CD4-positive, alpha-beta T cell (primary cell): ENCODE results near the gene ANKRD33B. TPM values are rescaled to one million over a fixed set of nuclear protein-coding genes. Genes with fewer than 3 reads are reported as not detected.

Experiments used
- ATAC-seq: fragments of 200-7000 bp; cut with Tn5 transposase; one replicate; pipeline ENCODE4 v1.10.0; 2022; ENCODE audit warnings: mild to moderate bottlenecking; ENCODE audit not compliant: poor library complexity
- CTCF ChIA-PET: fragments of 350-600 bp; sonication (Branson Sonifier 250); formaldehyde crosslinking; loops from one replicate; lab custom pipeline; 2021; ENCODE audit warnings: antibody characterized with exemption, inconsistent platforms; lab: Charles Lee
- POLR2A ChIA-PET: fragments of 350-600 bp; sonication (Branson Sonifier 250); formaldehyde crosslinking; loops from one replicate; lab custom pipeline; 2021; ENCODE audit warnings: antibody characterized with exemption, inconsistent platforms; lab: Charles Lee
- DNase-seq, 14 experiments: peaks; one replicate each; pipeline ENCODE4 v3.0.0-alpha.2; 2013 to 2020; ENCODE audit warnings: mixed read lengths in 2 of 14
- H3K27ac ChIP-seq, 2 donors: one replicate each; pipeline versions ENCODE4 v1.5.1 to v1.7.0; 2013; ENCODE audit warnings: low read length in 2 of 2, low read depth in 1 of 2, mild to moderate bottlenecking in 1 of 2
- H3K27me3 ChIP-seq, 2 experiments: 1 replicate in 1 of 2; 2 replicates in 1 of 2; pipeline versions ENCODE4 v1.6.1 to v1.7.0; 2013; ENCODE audit warnings: low read length in 2 of 2, control low read depth in 1 of 2, mild to moderate bottlenecking in 1 of 2, moderate library complexity in 1 of 2; ENCODE audit not compliant: insufficient read depth in 2 of 2, control insufficient read depth in 1 of 2
- H3K36me3 ChIP-seq: one replicate; pipeline ENCODE4 v1.6.1; 2013; ENCODE audit warnings: low read length, control low read depth; ENCODE audit not compliant: insufficient read depth
- H3K4me1 ChIP-seq: one replicate; pipeline ENCODE4 v1.6.1; 2013; ENCODE audit warnings: low read length, control low read depth; ENCODE audit not compliant: insufficient read depth
- H3K4me3 ChIP-seq: one replicate; pipeline ENCODE4 v1.5.1; 2013; ENCODE audit warnings: mild to moderate bottlenecking, low read length, moderate library complexity
- H3K9me3 ChIP-seq, 2 experiments: 1 replicate in 1 of 2; 2 replicates in 1 of 2; pipeline versions ENCODE4 v1.6.1 to v1.7.0; 2013; ENCODE audit warnings: low read length in 2 of 2, mild to moderate bottlenecking in 2 of 2, control low read depth in 1 of 2, moderate library complexity in 1 of 2; ENCODE audit not compliant: control insufficient read depth in 1 of 2, insufficient read depth in 1 of 2
- H3K27ac Mint-ChIP-seq: one replicate; pipeline ENCODE4 v1.8.0; 2020; ENCODE audit warnings: mixed read lengths
- H3K27me3 Mint-ChIP-seq: one replicate; pipeline ENCODE4 v1.8.0; 2021; ENCODE audit warnings: mixed read lengths
- H3K36me3 Mint-ChIP-seq: one replicate; pipeline ENCODE4 v1.8.0; 2021; ENCODE audit warnings: low read depth, mixed read lengths
- H3K4me1 Mint-ChIP-seq: one replicate; pipeline ENCODE4 v1.8.0; 2021; ENCODE audit warnings: low read depth, mixed read lengths
- H3K4me3 Mint-ChIP-seq: one replicate; pipeline ENCODE4 v1.8.0; 2020; ENCODE audit warnings: mild to moderate bottlenecking, mixed read lengths
- H3K9me3 Mint-ChIP-seq: one replicate; pipeline ENCODE4 v1.8.0; 2020; ENCODE audit warnings: mixed read lengths
- intact Hi-C, 2 experiments: fragments of 100-400 bp; cut with DNase I in 1 of 2; cut with micrococcal nuclease in 1 of 2; formaldehyde crosslinking; loops; one replicate each; pipeline versions ENCODE4 v1.15.1 to v1.9.0; 2023 to 2025; cut with DNase I, micrococcal nuclease
- total RNA-seq, 174 experiments: library from RNA in 2 of 174; stranded (reverse) in 2 of 174; gene quantifications; one replicate each; pipeline ENCODE4 v1.2.3 and lab custom pipeline; 2021 to 2026
- TF ChIP-seq, protein P1 (sequence below): fragments of 200-600 bp; IDR thresholded peaks from one replicate; pipeline ENCODE4 v1.8.0; 2022; ENCODE audit warnings: antibody characterized with exemption, mild to moderate bottlenecking

ANKRD33B gene
- total RNA-seq, 2 experiments from 2014 or later = 0.99 to 1.3 TPM

DNA sequence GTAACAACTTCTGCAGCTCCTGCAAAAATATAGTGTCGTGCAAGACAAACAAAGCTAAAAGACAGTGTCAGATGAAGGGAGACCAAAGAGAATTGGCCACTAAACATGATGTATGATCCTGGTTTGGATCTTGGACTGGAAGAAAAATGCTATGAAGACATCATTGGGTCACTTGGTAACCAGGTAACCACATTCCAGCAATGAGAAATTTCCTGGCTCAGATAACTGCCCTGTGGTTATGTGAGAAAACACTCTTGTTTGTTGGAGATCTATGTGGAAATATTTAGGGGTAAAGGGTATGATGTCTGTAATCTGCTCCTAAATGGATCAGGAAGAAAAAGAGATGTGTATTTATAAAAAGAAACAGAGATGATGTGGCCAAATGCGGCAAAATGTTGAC is 45.5 kb upstream of the ANKRD33B start:
- Mint-ChIP-seq H3K27ac (no peak overlapping the region), H3K36me3 (no peaks in the 10 kb centered on the region), H3K4me3 (no peak overlapping the region), H3K27me3 (peaks cover 3% of the 10 kb centered on the region), H3K4me1 (no peaks in the 10 kb centered on the region), H3K9me3 (no peaks in the 10 kb centered on the region)
- no peak overlapping the region for H3K4me3 ChIP-seq
- ATAC-seq (no peak), DNase-seq (no peak)
- POLR2A ChIA-PET = no interaction called here
- no peaks in the 10 kb centered on the region for H3K27me3 ChIP-seq
- H3K36me3 ChIP-seq = no peaks in the 10 kb centered on the region
- intact Hi-C loops = no loop called here
- H3K4me1 ChIP-seq = no peaks in the 10 kb centered on the region
- peaks cover 0 to 12% of the 10 kb centered on the region in 2 experiments for H3K9me3 ChIP-seq
- CTCF ChIA-PET = no interaction called here
- H3K27ac ChIP-seq = no peak overlapping the region
- TF ChIP-seq, protein P1, sequence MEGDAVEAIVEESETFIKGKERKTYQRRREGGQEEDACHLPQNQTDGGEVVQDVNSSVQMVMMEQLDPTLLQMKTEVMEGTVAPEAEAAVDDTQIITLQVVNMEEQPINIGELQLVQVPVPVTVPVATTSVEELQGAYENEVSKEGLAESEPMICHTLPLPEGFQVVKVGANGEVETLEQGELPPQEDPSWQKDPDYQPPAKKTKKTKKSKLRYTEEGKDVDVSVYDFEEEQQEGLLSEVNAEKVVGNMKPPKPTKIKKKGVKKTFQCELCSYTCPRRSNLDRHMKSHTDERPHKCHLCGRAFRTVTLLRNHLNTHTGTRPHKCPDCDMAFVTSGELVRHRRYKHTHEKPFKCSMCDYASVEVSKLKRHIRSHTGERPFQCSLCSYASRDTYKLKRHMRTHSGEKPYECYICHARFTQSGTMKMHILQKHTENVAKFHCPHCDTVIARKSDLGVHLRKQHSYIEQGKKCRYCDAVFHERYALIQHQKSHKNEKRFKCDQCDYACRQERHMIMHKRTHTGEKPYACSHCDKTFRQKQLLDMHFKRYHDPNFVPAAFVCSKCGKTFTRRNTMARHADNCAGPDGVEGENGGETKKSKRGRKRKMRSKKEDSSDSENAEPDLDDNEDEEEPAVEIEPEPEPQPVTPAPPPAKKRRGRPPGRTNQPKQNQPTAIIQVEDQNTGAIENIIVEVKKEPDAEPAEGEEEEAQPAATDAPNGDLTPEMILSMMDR = no peak

DNA sequence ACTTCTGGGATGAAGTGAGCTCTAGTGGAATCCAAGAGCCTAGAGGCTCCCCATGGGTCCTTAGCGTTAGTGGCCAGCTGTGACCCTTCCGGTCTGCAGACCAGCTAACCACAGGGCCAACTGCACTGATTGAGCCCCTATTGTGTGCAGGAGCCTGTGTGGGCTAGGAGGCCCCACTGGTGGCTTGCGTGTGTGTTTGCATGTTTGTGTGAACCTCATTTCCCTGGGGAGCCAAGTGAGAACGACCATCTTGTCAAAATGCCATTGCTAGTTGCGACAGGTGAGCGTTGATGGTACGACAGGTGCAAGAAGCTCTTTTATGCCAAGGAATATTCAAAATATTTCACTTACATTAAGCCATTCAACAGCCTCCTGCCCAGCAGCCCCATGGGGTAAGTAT is 44.1 kb upstream of the ANKRD33B start:
- POLR2A ChIA-PET = no interaction called here
- Histone ChIP-seq H3K4me3 (no peak overlapping the region), H3K27me3 (no peaks in the 10 kb centered on the region), H3K4me1 (no peaks in the 10 kb centered on the region), H3K36me3 (no peaks in the 10 kb centered on the region), H3K27ac (no peak overlapping the region), H3K9me3 (peaks cover 0 to 19% of the 10 kb centered on the region in 2 experiments)
- H3K36me3 Mint-ChIP-seq = no peaks in the 10 kb centered on the region
- DNase-seq = no peak
- intact Hi-C loops = no loop called here
- H3K4me1 Mint-ChIP-seq = no peaks in the 10 kb centered on the region
- H3K27me3 Mint-ChIP-seq = peaks cover 3% of the 10 kb centered on the region
- no peak for ATAC-seq
- no peak overlapping the region for H3K27ac Mint-ChIP-seq
- H3K9me3 Mint-ChIP-seq = no peaks in the 10 kb centered on the region
- TF ChIP-seq, protein P1 = no peak
- CTCF ChIA-PET = no interaction called here
- H3K4me3 Mint-ChIP-seq = no peak overlapping the region

DNA sequence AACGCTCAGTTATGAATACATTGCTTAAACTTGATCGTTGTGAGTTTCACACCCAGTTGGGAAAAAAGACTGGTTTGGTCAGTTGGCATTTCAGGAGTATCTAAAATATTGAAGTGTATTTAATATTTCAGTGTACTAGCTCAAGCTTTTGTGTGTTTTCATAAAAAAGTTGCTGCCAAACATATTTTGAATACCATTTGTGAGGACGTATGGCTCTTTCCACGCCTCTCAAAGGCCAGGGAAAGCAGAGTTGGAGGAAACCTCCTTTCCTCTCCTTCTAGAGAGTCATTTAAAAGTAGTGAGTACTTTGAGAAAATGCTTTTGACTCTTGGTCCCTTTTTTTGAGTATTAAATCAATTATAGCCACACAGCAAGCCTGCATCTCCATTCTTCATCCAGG is 43.2 kb upstream of the ANKRD33B start:
- DNase-seq (no peak), ATAC-seq (no peak)
- Histone ChIP-seq H3K36me3 (no peaks in the 10 kb centered on the region), H3K9me3 (peaks cover 0 to 19% of the 10 kb centered on the region in 2 experiments), H3K4me3 (no peak overlapping the region), H3K27ac (no peak overlapping the region), H3K27me3 (no peaks in the 10 kb centered on the region), H3K4me1 (no peaks in the 10 kb centered on the region)
- intact Hi-C loops = no loop called here
- Mint-ChIP-seq H3K27ac (no peak overlapping the region), H3K9me3 (no peaks in the 10 kb centered on the region), H3K4me1 (no peaks in the 10 kb centered on the region), H3K27me3 (peaks cover 3% of the 10 kb centered on the region), H3K4me3 (no peak overlapping the region), H3K36me3 (no peaks in the 10 kb centered on the region)
- POLR2A ChIA-PET = no interaction called here
- TF ChIP-seq, protein P1 = no peak
- CTCF ChIA-PET = no interaction called here
